GM10847 (cell line): Measurements from ENCODE around the gene SFXN5.

ENCODE experiments used
- POLR2A ChIP-seq: IDR thresholded peaks from 2 replicates; pipeline ENCODE4 v1.6.1; 2011; ENCODE audit not compliant: insufficient read length; ENCODE audit errors: extremely low read depth

SFXN5 gene

DNA sequence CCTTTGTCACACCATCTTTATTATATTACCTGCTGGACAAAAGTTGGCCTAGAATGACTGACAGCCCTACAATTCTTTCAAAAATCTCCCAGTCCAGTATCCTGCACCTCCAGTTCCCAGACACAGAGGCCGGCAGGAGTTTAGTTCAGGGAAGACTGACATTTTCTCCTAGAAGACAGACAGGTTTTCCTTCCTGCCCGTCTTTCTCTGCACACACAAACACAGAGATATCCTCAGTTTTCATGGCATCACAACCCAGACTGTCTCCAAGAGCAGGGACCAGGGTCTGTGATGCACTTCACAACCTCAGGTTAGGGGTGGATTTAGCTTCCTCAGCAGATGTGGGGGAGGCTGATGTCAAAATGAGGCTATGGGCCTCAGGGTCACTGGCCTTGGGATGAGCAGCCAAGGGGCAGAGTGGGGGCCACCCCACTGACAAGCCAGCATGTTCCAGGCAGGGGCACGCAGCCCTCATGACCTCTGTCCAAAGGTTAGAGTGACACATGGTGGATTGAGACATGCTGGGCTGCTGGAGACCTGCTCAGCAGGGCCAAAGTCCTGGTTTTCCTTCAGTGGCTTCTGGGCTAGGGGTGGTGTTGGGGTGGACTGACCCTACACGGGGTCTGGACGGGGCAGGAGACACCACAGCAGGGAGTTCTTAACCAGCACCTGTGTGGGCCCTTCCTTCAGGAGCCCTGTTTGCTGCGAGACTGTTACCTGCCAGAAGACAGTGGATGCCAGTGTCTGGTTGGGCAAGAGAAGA, 70.5 kb downstream of the SFXN5 start:
- no peak for TF ChIP-seq POLR2A

DNA sequence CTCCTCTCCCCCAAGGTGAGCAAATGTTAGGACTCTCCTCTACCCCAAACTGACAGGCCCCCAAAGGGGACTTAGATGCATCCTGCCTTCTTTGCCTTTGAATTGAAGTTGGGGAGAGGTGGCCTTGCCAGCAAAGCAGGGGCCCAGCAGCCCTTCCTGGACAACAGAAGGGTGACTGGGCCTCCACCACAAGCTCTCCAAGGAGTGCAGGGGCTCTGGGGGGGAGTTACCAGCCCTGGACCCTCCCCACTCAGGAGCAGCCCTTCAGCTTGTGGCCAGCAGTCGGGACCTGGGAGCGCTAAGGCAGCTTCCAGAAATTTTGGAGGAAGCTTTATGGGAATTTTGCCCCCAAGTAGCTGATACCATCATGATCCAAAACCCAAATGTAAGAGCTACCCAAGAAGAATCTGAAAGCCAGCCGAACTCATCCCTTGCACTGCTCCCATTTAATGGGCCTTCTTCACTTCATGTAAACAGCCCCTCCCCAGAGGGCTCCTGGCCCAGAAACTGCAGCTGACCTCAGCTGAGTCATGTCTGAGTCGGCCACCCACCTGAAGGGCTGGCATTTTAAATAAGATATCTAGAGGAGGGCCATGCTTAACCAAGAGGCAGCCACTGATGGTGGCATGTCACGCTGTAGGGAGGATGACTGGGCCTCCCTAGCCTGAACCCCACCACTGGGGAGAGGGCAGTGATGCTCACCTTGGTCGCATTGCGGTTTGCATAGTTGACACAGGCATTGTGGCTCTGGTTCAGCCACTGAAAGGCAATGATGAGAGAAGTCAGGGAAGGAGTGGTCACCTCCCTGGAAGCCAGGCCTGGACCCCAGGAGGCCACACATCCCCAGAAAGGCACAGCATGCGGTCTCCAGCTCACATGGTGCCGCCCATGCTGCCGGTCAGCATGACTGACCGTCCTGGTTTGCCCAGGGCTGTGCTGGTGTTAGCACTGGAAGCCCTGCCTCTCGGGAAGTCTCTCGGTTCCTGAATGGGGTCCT, 71.5 kb downstream of the SFXN5 start:
- no peak for TF ChIP-seq POLR2A

- no peak for TF ChIP-seq POLR2A
These were observed 72.8 kb downstream of the SFXN5 start for GRCh38 chr2:72998724-72999123.

DNA sequence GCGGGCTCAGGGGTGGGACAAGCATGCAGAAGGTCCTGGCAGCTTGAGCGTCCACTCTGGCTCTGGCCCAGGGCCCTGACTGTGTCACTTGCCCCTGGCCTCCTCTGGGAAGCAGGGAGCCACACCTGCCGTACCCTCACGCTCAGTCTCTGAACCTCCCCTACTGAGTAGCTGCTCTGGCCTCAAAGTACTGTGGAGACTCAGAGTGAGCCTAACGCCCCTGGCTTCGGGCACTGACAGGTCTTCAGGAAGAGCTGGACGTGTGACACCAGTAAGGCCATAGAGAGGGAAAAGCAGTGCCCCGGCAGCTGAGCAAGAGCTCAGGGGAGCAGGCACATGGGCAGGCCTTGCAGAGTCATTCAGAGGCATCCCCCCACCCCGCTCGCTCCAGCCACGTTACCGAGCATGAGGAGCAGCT, 73.3 kb downstream of the SFXN5 start:
- no peak for TF ChIP-seq POLR2A

DNA sequence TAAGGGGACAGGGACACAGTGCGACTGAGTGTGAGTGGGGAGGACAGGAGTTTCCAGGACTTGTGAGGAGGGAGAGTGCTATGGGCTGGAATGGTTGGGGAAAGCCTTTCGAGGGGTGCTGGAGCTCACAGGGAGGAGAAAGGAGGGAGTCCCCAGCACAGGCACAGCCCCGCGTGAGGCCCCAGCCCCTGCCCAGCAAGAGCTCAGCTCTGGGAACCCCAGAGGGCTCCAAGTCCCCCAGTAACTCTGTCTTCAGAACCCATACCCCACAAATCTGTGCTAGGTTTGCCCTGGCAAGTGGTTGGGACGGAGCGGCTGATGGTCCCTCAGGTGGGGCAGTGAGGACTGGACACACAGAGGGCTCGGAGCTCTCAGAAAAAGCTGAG, 75.4 kb downstream of the SFXN5 start:
- TF ChIP-seq POLR2A: no peak

- no peak for TF ChIP-seq POLR2A
These were observed 75.9 kb downstream of the SFXN5 start for GRCh38 chr2:72995430-72996116.

DNA sequence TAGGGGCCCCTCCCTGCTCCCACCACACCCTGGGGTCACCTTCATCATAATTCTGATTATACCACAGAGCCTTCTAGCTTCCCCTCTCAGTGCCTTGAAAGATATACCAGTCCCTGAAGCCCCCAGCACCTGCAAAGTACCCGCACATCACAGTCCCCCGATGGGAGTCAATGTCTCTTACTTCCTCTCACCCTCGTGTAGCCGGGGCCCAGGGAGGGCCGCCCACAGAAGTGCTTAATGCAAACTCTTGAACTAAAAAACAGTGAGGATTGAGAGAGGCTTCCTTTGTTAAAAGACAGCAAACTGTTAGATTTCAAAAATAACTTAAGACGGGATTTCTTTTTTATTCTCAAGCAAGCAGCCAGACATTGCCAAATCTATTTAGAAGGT, 76.5 kb downstream of the SFXN5 start:
- TF ChIP-seq POLR2A: no peak

DNA sequence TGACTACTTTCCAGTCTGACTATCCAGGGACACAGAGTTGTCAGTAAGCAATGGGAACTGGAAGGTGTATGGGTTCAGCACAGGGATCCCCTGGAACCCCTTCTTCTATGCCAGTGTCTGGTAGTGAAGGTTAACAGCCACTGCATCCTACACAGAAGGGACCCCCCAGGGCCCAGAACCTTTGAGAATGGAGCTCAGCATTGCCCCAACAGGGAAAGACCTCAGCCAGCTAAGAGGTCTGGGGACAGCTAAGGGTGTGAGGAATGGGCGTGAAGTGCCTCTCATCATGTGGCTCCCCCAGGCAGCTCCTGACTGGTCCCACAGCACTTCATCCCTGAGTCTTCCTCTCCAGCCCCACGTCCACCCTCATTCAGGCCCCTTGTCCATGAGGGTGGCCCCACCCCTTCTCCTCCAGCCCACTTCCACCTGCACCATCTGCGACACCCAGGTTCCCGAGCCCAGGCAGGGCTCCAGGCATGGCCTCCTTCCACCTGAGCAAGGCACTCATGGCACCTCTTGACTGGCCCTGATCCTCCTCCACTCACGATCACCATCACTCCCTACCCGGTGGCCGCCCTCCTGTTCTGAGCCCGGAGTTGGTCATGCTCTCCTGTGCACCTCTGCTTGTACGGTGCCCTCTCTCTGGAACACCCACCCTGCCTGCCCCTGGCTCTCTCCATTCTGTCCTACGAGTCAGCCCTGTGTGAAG, 77.1 kb downstream of the SFXN5 start:
- TF ChIP-seq POLR2A: no peak

DNA sequence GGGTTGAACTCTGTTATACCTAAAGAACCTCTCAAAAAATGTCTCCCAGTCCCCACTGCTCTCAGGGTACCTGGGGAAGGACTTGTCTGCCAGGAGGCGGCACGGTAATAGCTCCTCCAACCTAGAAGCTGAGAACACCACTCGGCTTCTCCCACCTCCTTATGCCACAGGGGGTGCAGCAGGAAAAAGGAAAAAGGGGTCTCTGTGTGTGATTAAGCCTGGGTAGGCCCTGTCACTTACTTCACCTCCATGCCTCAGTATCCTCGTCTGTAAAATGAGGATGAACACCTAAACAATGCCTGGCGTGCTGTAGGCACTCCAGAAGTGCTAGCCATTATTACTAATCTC, 77.6 kb downstream of the SFXN5 start:
- TF ChIP-seq POLR2A: no peak

GRCh38 chr2:72993147-72993932, 78.2 kb downstream of the SFXN5 start:
- no peak for TF ChIP-seq POLR2A

DNA sequence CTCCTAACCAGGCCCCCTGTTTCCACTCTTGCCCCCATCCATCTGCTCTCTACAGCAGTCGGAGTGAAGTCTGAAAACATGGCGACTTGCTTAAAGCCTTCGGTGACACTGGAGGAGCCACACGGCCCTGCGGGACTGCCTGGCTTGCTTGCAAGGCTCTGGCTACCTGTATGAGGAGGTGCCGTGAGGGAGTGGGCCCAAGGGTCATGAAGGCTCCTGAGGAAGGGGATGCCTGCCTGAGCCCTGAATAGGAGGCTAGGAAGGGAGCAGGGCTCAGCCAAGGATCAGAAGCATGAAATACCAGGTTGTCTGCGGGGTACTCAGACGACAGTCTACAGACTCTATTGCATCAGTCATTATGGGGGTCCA, 78.8 kb downstream of the SFXN5 start:
- no peak for TF ChIP-seq POLR2A

- TF ChIP-seq POLR2A: no peak
These were observed 79.4 kb downstream of the SFXN5 start for GRCh38 chr2:72991980-72992733.

- no peak for TF ChIP-seq POLR2A
These were observed 80.1 kb downstream of the SFXN5 start for GRCh38 chr2:72991439-72991725.
